ENCODE data around the gene GPR146. TPM values are rescaled to one million over a fixed set of nuclear protein-coding genes. Genes with fewer than 3 reads are reported as not detected.

GPR146 gene
- total and polyA plus RNA-seq, 11 donors, result 11.1 to 56.8 (median 25.2) TPM

GRCh38 chr7:1010226-1010625, 34.1 kb upstream of the GPR146 start:
- no peak for TF ChIP-seq CTCF (IDR thresholded peaks at IDR 0.05)
- TF ChIP-seq POLR2A (IDR thresholded peaks at IDR 0.05), result no peak
- 82 to 100% (median 88%) methylated on average over 5 to 13 of the region's 13 CpGs for WGBS, 4 donors
- Histone ChIP-seq H3K27me3 (no peaks in the 10 kb centered on the region), H3K27ac (no peak overlapping the region), H3K9me3 (no peaks in the 10 kb centered on the region), H3K36me3 (peaks cover 0 to 33% (median 12%) of the 10 kb centered on the region in 9 donors), H3K4me3 (no peak overlapping the region), H3K4me1 (peaks cover 0 to 7% (median 0%) of the 10 kb centered on the region in 12 donors)
- ATAC-seq (no peak), DNase-seq (no peak)
- intact Hi-C loops (cut with DNase I), result no loop called here

GRCh38 chr7:1011297-1012003, 32.9 kb upstream of the GPR146 start:
- WGBS, 4 donors, result 83 to 91% (median 88%) methylated on average over 12 to 13 of the region's 13 CpGs
- H3K9me3 ChIP-seq, result no peaks in the 10 kb centered on the region
- DNase-seq (no peak), ATAC-seq (no peak)
- H3K27me3 ChIP-seq, result no peaks in the 10 kb centered on the region
- H3K27ac ChIP-seq, result no peak overlapping the region
- intact Hi-C loops (cut with DNase I), result no loop called here
- no peak overlapping the region for H3K4me3 ChIP-seq
- peaks cover 0 to 13% (median 0%) of the 10 kb centered on the region in 12 donors for H3K4me1 ChIP-seq
- TF ChIP-seq POLR2A (IDR thresholded peaks at IDR 0.05), result no peak
- no peak for TF ChIP-seq CTCF (IDR thresholded peaks at IDR 0.05)
- peaks cover 0 to 28% (median 12%) of the 10 kb centered on the region in 9 donors for H3K36me3 ChIP-seq

- intact Hi-C loops (cut with DNase I), result no loop called here
- no peak overlapping the region for H3K27ac ChIP-seq
- peaks cover 0 to 23% (median 10%) of the 10 kb centered on the region in 9 donors for H3K36me3 ChIP-seq
- no peaks in the 10 kb centered on the region for H3K27me3 ChIP-seq
- ATAC-seq, result no peak
- DNase-seq, result no peak
- TF ChIP-seq CTCF (IDR thresholded peaks at IDR 0.05), result no peak
- no peak for TF ChIP-seq POLR2A (IDR thresholded peaks at IDR 0.05)
- no peaks in the 10 kb centered on the region for H3K9me3 ChIP-seq
- peaks cover 0 to 13% (median 0%) of the 10 kb centered on the region in 12 donors for H3K4me1 ChIP-seq
- WGBS, 4 donors, result 81 to 86% (median 83%) methylated on average over 21 to 32 of the region's 32 CpGs
- no peak overlapping the region for H3K4me3 ChIP-seq
These were observed 32.2 kb upstream of the GPR146 start for GRCh38 chr7:1012004-1012715.

GRCh38 chr7:1012716-1013095, 31.6 kb upstream of the GPR146 start:
- ATAC-seq (no peak), DNase-seq (no peak)
- Histone ChIP-seq H3K27ac (no peak overlapping the region), H3K9me3 (no peaks in the 10 kb centered on the region), H3K36me3 (peaks cover 0 to 18% (median 8%) of the 10 kb centered on the region in 9 donors), H3K4me3 (no peak overlapping the region), H3K4me1 (peaks cover 0 to 13% (median 0%) of the 10 kb centered on the region in 12 donors), H3K27me3 (no peaks in the 10 kb centered on the region)
- intact Hi-C loops (cut with DNase I), result no loop called here
- WGBS, 4 donors, result 87 to 94% (median 89%) methylated on average over 24 to 30 of the region's 30 CpGs
- TF ChIP-seq CTCF (IDR thresholded peaks at IDR 0.05) (no peak), POLR2A (IDR thresholded peaks at IDR 0.05) (no peak)
